Parietal lobe (tissue), 2 donors: Measurements from ENCODE around the gene TRMT6. TPM values are rescaled to one million over a fixed set of nuclear protein-coding genes. Genes with fewer than 3 reads are reported as not detected.

ENCODE experiments used
- small RNA-seq: library from RNA; depleted of rRNA; stranded (forward); fragments of <200 nt; gene quantifications from one replicate; pipeline ENCODE3, GENCODE V24; 2014; ENCODE audit warnings: low replicate concordance
- total RNA-seq: library from RNA; depleted of rRNA; stranded (reverse); fragments of >200 nt; gene quantifications from one replicate; pipeline ENCODE4 v1.2.3, GENCODE V29; 2014

TRMT6 gene, protein sequence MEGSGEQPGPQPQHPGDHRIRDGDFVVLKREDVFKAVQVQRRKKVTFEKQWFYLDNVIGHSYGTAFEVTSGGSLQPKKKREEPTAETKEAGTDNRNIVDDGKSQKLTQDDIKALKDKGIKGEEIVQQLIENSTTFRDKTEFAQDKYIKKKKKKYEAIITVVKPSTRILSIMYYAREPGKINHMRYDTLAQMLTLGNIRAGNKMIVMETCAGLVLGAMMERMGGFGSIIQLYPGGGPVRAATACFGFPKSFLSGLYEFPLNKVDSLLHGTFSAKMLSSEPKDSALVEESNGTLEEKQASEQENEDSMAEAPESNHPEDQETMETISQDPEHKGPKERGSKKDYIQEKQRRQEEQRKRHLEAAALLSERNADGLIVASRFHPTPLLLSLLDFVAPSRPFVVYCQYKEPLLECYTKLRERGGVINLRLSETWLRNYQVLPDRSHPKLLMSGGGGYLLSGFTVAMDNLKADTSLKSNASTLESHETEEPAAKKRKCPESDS
- total RNA-seq = 6.9 TPM

DNA sequence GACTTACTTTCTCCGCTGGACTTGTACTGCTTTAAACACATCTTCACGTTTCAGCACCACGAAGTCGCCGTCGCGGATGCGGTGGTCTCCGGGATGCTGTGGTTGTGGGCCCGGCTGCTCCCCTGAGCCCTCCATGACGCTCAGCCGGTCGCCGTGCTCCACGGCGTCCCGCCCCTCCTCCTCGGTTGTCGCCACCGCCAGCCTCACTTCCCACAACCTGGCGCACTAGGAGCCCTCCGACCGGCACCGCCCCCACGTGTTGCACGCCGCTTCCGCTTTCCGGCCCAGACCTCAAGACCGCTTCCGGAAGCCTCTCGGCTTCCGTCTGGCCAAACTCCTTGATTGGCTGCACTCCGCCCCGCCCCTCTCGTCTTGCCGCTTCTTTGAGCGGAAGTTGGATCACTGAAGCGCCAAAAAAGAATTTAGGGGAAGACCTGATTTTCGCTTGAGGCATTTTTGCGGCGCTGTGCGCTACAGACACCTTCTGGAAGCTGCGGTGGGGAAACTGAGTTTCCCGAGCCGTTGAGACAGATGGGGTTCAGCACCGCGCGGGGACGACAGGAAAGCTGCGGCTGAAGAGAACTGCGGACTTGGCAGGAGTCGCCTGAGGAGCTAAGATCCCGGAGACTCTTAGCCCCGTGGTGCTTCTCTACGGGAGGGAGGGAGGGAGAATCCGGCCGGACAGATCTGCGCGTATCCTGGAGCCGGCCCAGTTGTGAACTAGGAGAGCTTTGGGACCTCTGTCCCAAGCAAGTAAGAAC lies at the start of gene TRMT6, which contains the start of gene MCM8:
TSS of gene TRMT6 (minus strand) at position 263 of the 761 bp plus-strand sequence. CDS start at position 135, 128 bp downstream.
TSS of gene MCM8 (plus strand) at position 382 of the 761 bp plus-strand sequence. CDS start 1,364 bp downstream, outside the sequence.

Small RNAs within 50 kb of the gene (small RNA-seq; reads per million reads assigned to genes)
- gene RF00019 = not detected
- 0.15 reads per million for gene RNU1-55P

Other genes with a start within 250 kb of the TRMT6 start
- 5.3 TPM for gene SHLD1, start 200.1 kb downstream of the TRMT6 start, total RNA-seq
- 29.4 TPM for gene CHGB, start 39.0 kb downstream of the TRMT6 start, total RNA-seq
- gene MCM8, start 119 bp upstream of the TRMT6 start, total RNA-seq = 5.9 TPM
- 46.0 TPM for gene CRLS1, start 55.6 kb upstream of the TRMT6 start, total RNA-seq
- not detected for gene LRRN4, start 103.5 kb upstream of the TRMT6 start, total RNA-seq
- 2.8 TPM for gene FERMT1, start 172.5 kb upstream of the TRMT6 start, total RNA-seq